WTC11 (cell line): ENCODE data around the gene CDK6.

Experiments used
- TEAD1 ChIP-seq: sonication (generic); formaldehyde crosslinking; IDR thresholded peaks from 2 replicates; pipeline ENCODE4 v1.8.0; 2022; ENCODE audit warnings: mild to moderate bottlenecking, missing genetic modification reagents
- TF ChIP-seq, protein P1 (sequence below): fragments of 200-600 bp; IDR thresholded peaks from 2 replicates; pipeline ENCODE4 v1.8.0; 2022; ENCODE audit warnings: antibody characterized with exemption
- TF ChIP-seq, protein P2 (sequence below): fragments of 250-450 bp; sonication (Bioruptor Pico); IDR thresholded peaks from 2 replicates; pipeline ENCODE4 v1.9.0; 2021; ENCODE audit warnings: mild to moderate bottlenecking, borderline replicate concordance

DNA sequence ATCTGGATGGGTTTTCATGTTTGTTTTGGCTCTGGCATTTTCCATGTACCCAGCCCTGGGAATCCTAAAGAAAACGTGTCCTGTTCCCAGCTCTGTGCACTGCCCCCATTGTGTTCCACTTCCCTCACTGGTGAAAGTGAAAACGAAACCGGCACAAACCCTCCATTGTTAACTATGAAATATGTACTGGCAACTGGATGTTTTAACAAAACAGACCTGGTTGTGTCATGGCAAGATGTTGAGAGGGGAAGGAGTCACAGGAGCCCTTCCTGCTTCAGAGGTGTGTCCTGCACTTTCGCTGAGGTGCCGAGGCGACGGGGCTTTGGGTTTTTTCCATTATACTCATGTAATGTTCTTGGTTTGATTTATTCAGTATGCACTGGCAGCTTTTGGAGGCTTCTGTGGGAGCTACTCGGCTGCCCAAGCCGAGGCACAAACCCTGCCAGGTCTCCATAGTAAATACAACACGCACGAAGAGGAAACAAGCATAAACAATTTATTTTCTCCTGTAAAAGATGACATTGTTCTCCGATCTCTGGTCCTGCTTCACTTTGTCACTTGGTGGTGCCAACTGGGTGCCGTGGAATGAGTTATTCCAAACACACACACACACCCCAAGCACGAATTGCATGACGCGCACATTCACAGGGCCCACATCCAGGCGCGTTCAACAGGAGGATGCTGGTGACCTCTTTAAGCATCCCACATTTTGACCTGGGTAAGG lies 118.2 kb downstream of the CDK6 start:
- TF ChIP-seq, protein P1, sequence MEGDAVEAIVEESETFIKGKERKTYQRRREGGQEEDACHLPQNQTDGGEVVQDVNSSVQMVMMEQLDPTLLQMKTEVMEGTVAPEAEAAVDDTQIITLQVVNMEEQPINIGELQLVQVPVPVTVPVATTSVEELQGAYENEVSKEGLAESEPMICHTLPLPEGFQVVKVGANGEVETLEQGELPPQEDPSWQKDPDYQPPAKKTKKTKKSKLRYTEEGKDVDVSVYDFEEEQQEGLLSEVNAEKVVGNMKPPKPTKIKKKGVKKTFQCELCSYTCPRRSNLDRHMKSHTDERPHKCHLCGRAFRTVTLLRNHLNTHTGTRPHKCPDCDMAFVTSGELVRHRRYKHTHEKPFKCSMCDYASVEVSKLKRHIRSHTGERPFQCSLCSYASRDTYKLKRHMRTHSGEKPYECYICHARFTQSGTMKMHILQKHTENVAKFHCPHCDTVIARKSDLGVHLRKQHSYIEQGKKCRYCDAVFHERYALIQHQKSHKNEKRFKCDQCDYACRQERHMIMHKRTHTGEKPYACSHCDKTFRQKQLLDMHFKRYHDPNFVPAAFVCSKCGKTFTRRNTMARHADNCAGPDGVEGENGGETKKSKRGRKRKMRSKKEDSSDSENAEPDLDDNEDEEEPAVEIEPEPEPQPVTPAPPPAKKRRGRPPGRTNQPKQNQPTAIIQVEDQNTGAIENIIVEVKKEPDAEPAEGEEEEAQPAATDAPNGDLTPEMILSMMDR: no peak
- TF ChIP-seq, protein P2, sequence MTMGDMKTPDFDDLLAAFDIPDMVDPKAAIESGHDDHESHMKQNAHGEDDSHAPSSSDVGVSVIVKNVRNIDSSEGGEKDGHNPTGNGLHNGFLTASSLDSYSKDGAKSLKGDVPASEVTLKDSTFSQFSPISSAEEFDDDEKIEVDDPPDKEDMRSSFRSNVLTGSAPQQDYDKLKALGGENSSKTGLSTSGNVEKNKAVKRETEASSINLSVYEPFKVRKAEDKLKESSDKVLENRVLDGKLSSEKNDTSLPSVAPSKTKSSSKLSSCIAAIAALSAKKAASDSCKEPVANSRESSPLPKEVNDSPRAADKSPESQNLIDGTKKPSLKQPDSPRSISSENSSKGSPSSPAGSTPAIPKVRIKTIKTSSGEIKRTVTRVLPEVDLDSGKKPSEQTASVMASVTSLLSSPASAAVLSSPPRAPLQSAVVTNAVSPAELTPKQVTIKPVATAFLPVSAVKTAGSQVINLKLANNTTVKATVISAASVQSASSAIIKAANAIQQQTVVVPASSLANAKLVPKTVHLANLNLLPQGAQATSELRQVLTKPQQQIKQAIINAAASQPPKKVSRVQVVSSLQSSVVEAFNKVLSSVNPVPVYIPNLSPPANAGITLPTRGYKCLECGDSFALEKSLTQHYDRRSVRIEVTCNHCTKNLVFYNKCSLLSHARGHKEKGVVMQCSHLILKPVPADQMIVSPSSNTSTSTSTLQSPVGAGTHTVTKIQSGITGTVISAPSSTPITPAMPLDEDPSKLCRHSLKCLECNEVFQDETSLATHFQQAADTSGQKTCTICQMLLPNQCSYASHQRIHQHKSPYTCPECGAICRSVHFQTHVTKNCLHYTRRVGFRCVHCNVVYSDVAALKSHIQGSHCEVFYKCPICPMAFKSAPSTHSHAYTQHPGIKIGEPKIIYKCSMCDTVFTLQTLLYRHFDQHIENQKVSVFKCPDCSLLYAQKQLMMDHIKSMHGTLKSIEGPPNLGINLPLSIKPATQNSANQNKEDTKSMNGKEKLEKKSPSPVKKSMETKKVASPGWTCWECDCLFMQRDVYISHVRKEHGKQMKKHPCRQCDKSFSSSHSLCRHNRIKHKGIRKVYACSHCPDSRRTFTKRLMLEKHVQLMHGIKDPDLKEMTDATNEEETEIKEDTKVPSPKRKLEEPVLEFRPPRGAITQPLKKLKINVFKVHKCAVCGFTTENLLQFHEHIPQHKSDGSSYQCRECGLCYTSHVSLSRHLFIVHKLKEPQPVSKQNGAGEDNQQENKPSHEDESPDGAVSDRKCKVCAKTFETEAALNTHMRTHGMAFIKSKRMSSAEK (CRISPR knock-in tag): no peak
- no peak for TF ChIP-seq TEAD1
